OCI-LY7 (cell line): Measurements from ENCODE around the gene MED10. TPM values are rescaled to one million over a fixed set of nuclear protein-coding genes. Genes with fewer than 3 reads are reported as not detected.

ENCODE experiments used
- BruUV-seq: library from RNA; stranded (reverse); fragments of 400-500 nt; replicated peaks from 2 replicates; lab custom pipeline; 2021; lab: Mats Ljungman, UMichigan
- CTCF ChIA-PET: fragments of 300-600 bp; sonication (Branson Sonifier 250); formaldehyde crosslinking; loops from one replicate; lab custom pipeline; 2022; ENCODE audit warnings: antibody characterized with exemption; ENCODE audit not compliant: unreplicated experiment; lab: Charles Lee
- POLR2A ChIA-PET: fragments of 300-600 bp; sonication (Branson Sonifier 250); formaldehyde crosslinking; loops from one replicate; lab custom pipeline; 2022; ENCODE audit warnings: antibody characterized with exemption; lab: Charles Lee
- DNase-seq: peaks from one replicate; pipeline ENCODE4 v3.0.0-alpha.2; 2015; ENCODE audit warnings: low spot score
- H2AFZ ChIP-seq: fragments of 200-600 bp; sonication (generic), shearing (Covaris generic); 2 replicates; pipeline ENCODE4 v1.6.1; 2014; ENCODE audit warnings: mild to moderate bottlenecking, antibody characterized with exemption, low read length, moderate library complexity
- H3K27ac ChIP-seq: fragments of 200-600 bp; sonication (generic); 2 replicates; pipeline ENCODE4 v1.5.1; 2014; ENCODE audit warnings: mixed run types, low read depth, mild to moderate bottlenecking, moderate library complexity, low read length, inconsistent platforms; ENCODE audit not compliant: poor library complexity, severe bottlenecking
- H3K36me3 ChIP-seq: fragments of 200-600 bp; sonication (generic); 2 replicates; pipeline ENCODE4 v1.6.1; 2014; ENCODE audit warnings: mild to moderate bottlenecking, antibody characterized with exemption, low read length, moderate library complexity, mixed read lengths; ENCODE audit not compliant: insufficient read depth
- H3K4me1 ChIP-seq: fragments of 200-600 bp; sonication (generic); 2 replicates; pipeline ENCODE4 v1.5.1; 2014; ENCODE audit warnings: mild to moderate bottlenecking, low read length; ENCODE audit not compliant: insufficient read depth, poor library complexity, severe bottlenecking
- H3K4me2 ChIP-seq: fragments of 200-600 bp; sonication (generic); 2 replicates; pipeline ENCODE4 v1.6.1; 2014; ENCODE audit warnings: mild to moderate bottlenecking, low read length
- H3K4me3 ChIP-seq: fragments of 200-600 bp; sonication (generic); 2 replicates; pipeline ENCODE4 v1.5.1; 2014; ENCODE audit warnings: mild to moderate bottlenecking, low read depth, low read length; ENCODE audit not compliant: poor library complexity, severe bottlenecking
- H3K79me2 ChIP-seq: fragments of 200-600 bp; sonication (generic); 2 replicates; pipeline ENCODE4 v1.6.1; 2016; ENCODE audit warnings: low read depth, mild to moderate bottlenecking, low read length, moderate library complexity, mixed read lengths; ENCODE audit not compliant: insufficient read depth
- H3K9me2 ChIP-seq: fragments of 200-600 bp; sonication (generic); 2 replicates; pipeline ENCODE4 v1.6.1; 2016; ENCODE audit warnings: mild to moderate bottlenecking, low read length, mixed read lengths; ENCODE audit not compliant: insufficient read depth
- H3K9me3 ChIP-seq: fragments of 200-600 bp; sonication (generic); 2 replicates; pipeline ENCODE4 v1.6.1; 2014; ENCODE audit warnings: mild to moderate bottlenecking, mixed run types, low read length, mixed read lengths
- H4K20me1 ChIP-seq: fragments of 200-600 bp; sonication (generic); 2 replicates; pipeline ENCODE4 v1.6.1; 2014; ENCODE audit warnings: mild to moderate bottlenecking, antibody characterized with exemption, low read length, moderate library complexity, mixed read lengths; ENCODE audit not compliant: insufficient read depth
- CTCF ChIP-seq: fragments of 200-600 bp; sonication (generic); conservative IDR thresholded peaks from 2 replicates; pipeline ENCODE4 v1.5.1; 2014; ENCODE audit warnings: mild to moderate bottlenecking, antibody characterized with exemption, low read length, moderate library complexity, mixed read lengths
- EZH2phosphoT487 ChIP-seq: fragments of 200-600 bp; sonication (generic); IDR thresholded peaks from 2 replicates; pipeline ENCODE4 v1.6.1; 2018; ENCODE audit warnings: low read depth, borderline replicate concordance, mild to moderate bottlenecking, mixed run types, antibody characterized with exemption, low read length, moderate library complexity, mixed read lengths
- intact Hi-C: fragments of 100-400 bp; cut with micrococcal nuclease; formaldehyde crosslinking; loops from one replicate; pipeline ENCODE4 v1.10.0; 2022; ENCODE audit not compliant: unreplicated experiment
- total RNA-seq, 2 experiments: library from RNA; depleted of rRNA in 1 of 2; stranded (reverse); fragments of >200 nt in 1 of 2; shearing (Covaris generic) in 1 of 2; gene quantifications; 2 replicates each; pipeline ENCODE4 v1.2.3, GENCODE V29; 2014 to 2022

MED10 gene
- total RNA-seq, 2 experiments from 2014 or later, result 16.2 to 47.3 TPM

- ChIA-PET POLR2A (no interaction called here), CTCF (no interaction called here)
- H3K9me2 ChIP-seq, result no peaks in the 10 kb centered on the region
- intact Hi-C loops, result no loop called here
- no peaks in the 10 kb centered on the region for H3K4me1 ChIP-seq
- H3K27ac ChIP-seq, result no peak overlapping the region
- no peaks in the 10 kb centered on the region for H3K79me2 ChIP-seq
- no TSS peak for BruUV-seq
- H3K9me3 ChIP-seq, result no peaks in the 10 kb centered on the region
- no peak for DNase-seq
- H3K4me3 ChIP-seq, result no peak overlapping the region
- H3K36me3 ChIP-seq, result no peaks in the 10 kb centered on the region
- no peak for TF ChIP-seq CTCF
- no peak for TF ChIP-seq EZH2phosphoT487
- no peak overlapping the region for H3K4me2 ChIP-seq
- H2AFZ ChIP-seq, result no peak overlapping the region
- no peaks in the 10 kb centered on the region for H4K20me1 ChIP-seq
Observed at GRCh38 chr5:6411141-6411540, 32.8 kb upstream of the MED10 start.

GRCh38 chr5:6410421-6410820, 32.1 kb upstream of the MED10 start:
- no peak overlapping the region for H3K27ac ChIP-seq
- no peaks in the 10 kb centered on the region for H3K9me2 ChIP-seq
- BruUV-seq, result no TSS peak
- DNase-seq, result no peak
- no peaks in the 10 kb centered on the region for H3K4me1 ChIP-seq
- H2AFZ ChIP-seq, result no peak overlapping the region
- intact Hi-C loops, result no loop called here
- CTCF ChIA-PET, result no interaction called here
- no peaks in the 10 kb centered on the region for H4K20me1 ChIP-seq
- TF ChIP-seq EZH2phosphoT487, result no peak
- no peak for TF ChIP-seq CTCF
- H3K9me3 ChIP-seq, result no peaks in the 10 kb centered on the region
- H3K4me2 ChIP-seq, result no peak overlapping the region
- no peaks in the 10 kb centered on the region for H3K79me2 ChIP-seq
- H3K4me3 ChIP-seq, result no peak overlapping the region
- POLR2A ChIA-PET, result interaction anchor here (0.6 kb wide), 1 partner anchor 135 kb away, joined by 3 read pairs; no protein-coding TSS in a partner anchor
- no peaks in the 10 kb centered on the region for H3K36me3 ChIP-seq

- ChIA-PET CTCF (no interaction called here), POLR2A (no interaction called here)
- no peaks in the 10 kb centered on the region for H3K9me3 ChIP-seq
Observed at GRCh38 chr5:6408627-6409446, 30.5 kb upstream of the MED10 start.

More at GRCh38 chr5:6408627-6409446, 30.5 kb upstream of the MED10 start:
- Histone ChIP-seq H3K27ac (no peak overlapping the region), H3K4me3 (no peak overlapping the region), H3K4me1 (no peaks in the 10 kb centered on the region), H3K9me2 (no peaks in the 10 kb centered on the region), H2AFZ (no peak overlapping the region), H4K20me1 (no peaks in the 10 kb centered on the region), H3K79me2 (no peaks in the 10 kb centered on the region), H3K4me2 (no peak overlapping the region), H3K36me3 (no peaks in the 10 kb centered on the region)
- BruUV-seq, result no TSS peak
- TF ChIP-seq CTCF, result no peak
- TF ChIP-seq EZH2phosphoT487, result no peak
- DNase-seq, result no peak
- intact Hi-C loops, result no loop called here
